GM12873 (cell line): ENCODE measurements around the gene FGF3.

ENCODE experiments used
- CTCF ChIP-seq: IDR thresholded peaks from 2 replicates; pipeline ENCODE4 v1.5.1; 2012; ENCODE audit warnings: low read depth, mild to moderate bottlenecking, moderate library complexity, low read length, control low read depth; ENCODE audit not compliant: insufficient read depth; ENCODE audit errors: missing control alignments

FGF3 gene

GRCh38 chr11:69864686-69865661 lies 45.8 kb upstream of the FGF3 start:
- TF ChIP-seq CTCF: no peak

- TF ChIP-seq CTCF: no peak
Measured at GRCh38 chr11:69863544-69864200, 44.5 kb upstream of the FGF3 start.

- no peak for TF ChIP-seq CTCF
Measured at GRCh38 chr11:69862797-69863543, 43.8 kb upstream of the FGF3 start.

- no peak for TF ChIP-seq CTCF
Measured at GRCh38 chr11:69862331-69862771, 43.1 kb upstream of the FGF3 start.

GRCh38 chr11:69861901-69862300 lies 42.7 kb upstream of the FGF3 start:
- no peak for TF ChIP-seq CTCF

GRCh38 chr11:69860796-69861445 lies 41.7 kb upstream of the FGF3 start:
- no peak for TF ChIP-seq CTCF
